GM21526 (cell line): ENCODE data around the gene PRSS12.
A peak's percentile ranks its signal among the peaks of the same experiment; 100 is the strongest.
"Not testable (repeated sequence)": the region's sequence is repeated elsewhere in the genome, so short reads cannot be mapped to it uniquely, and the experiment has no call there.

ENCODE experiments used
- ATAC-seq: cut with Tn5 transposase; IDR thresholded peaks from one replicate; pipeline ENCODE4 v1.9.1; 2021; ENCODE audit warnings: moderate library complexity; ENCODE audit not compliant: unreplicated experiment, low FRiP score

The PRSS12 gene

DNA sequence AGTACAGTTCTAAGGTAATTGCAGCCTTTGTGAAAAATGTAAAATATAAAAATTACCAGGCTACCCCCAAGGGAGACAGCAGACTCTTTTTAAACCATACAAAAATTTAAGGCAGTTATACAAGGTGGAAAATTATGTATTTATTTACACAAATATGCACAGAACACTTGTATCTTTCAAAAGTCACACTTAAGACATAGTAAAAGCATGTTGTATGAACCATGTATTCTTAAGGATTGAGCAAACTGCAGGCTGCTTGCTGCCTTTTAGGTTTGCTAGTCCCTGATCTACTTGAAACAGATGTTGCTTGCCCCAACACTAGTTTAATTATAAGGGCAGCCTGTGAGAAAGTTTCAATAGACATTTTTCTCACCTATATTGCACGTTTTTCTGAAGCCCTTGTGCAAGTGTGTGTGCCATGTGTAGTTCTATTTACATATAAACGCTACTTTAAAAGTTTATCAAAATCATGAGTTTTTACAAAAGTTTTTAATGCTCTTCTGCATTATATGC is 72.8 kb downstream of the PRSS12 start:
- ATAC-seq = no peak

DNA sequence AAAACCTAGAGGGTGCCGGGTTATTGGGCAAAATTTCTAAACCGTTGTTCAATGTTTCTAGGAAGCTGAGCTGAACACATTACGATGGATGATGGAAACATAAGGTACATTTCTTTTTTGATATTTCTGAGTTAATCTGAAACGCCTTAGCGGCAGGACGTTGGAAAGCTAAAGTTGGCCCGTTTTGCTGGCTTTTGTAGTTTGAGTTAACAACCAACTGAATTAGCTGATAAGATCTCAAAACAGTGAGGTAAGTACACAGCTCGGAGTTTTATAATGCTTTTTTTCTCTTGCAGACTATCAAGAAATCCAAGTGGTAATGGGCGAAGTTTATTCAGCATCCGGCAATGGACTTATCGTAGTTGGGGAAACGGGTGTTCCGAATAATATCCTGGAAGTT is 73.5 kb downstream of the PRSS12 start:
- no peak for ATAC-seq

DNA sequence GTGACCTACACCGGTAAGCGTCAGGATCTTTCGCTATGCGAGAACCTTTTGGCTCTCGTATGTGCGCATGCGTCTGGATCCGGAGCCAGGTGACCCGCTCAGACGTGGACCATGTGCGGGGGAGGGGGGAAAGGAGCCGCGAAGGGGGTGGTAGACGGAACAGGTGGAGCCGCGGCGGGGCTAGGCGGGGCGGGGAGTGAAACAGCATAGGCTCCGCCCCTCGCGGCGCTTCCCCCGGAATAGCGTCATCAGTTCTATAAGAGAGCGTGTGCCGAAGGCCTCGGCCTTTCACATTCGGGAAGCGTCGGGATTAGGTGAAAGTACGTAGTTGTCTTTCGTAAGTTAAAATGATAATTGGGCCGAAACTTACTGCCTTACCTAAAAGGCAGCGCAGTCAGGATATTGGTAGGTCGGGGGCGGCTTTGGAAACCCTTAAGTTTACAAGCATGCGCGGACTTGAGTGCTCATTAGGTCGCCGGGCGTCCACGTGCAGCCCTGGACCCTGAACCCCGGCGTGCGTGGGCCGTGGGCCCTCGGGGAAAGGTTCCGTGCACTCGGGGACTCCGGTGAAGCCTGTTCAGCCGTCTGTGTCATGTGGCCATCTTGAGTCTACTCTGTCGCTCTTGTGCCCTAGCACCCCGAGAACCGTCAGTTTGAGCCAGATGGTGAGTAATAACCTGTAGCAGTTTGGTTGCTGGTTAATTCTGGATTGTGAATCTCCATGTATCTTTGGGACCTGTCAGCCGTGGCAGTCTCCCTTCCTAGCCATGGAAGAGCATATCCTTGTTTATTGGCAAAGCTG is 74.1 kb downstream of the PRSS12 start:
- ATAC-seq = peak; percentile 76

DNA sequence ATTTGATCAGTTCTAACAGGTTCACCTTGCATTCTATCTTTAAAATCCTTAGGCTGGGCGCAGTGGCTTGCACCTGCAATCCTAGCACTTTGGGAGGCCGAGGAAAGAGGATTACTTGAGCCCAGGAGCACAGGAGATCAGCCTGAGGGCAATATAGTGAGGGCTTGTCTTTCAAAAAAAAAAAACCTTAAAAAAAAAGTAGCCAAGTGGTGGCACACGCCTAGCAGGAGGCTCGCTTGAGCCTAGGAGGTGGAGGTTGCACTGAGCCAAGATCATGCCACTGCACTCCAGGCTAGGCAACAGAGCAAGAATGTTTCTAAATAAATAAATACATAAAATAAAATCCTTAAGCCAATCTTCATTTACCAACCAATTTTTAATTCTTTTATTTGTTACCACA is 75.6 kb downstream of the PRSS12 start:
- no peak for ATAC-seq

DNA sequence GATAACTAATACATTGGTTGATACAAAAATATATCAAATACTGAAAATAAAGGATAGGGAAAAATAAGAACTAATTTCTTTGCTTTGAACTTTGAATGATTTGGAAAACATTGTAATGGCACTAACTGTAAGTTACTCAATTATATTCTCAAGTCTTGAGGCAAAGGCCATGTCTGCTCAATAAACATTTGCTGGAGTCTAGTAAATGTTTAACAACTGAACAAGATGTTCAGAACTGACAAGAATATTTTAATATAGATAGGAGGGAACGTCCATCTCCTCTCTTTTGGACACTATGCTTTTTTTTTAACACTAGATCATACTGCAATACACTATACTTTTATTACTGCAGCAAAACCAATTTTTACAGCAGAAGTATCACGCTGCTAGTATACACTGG is 76.2 kb downstream of the PRSS12 start:
- no peak for ATAC-seq

DNA sequence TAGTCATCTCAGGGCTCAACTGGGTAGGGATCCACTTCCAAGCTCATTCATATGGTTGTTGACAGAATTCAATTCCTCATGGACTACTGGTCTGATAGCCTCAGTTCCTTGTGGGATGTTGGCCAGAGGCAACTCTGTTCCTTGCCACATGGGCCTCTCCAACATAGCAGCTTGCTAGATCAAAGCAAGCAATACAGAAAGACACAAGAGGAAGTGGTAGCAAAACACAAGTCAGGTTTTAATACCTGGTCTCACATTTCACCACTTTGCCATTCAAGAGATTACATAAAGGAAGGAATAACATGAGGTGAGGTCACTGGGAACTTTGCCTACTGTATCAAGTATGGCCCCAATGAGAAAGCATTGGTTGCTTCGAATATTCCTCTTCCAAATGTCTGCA is 79.2 kb downstream of the PRSS12 start:
- no peak for ATAC-seq

DNA sequence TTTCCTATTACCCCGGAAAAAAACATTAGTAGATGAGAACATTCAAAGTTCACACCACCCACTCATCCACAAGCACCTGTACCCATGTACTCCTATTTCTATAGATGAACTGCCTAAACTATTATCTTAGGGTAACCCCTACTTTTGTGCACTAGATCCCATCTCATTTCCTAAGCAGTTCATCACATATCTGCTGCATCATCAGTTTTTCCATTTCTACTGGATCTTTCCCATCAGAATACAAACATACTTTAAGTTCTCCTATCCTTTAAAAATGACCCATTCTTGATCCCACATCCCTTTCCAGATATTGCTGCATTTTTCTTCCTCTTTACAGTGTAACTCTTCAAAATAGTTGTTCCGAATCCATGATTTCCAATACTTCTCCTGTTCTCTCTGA is 81.0 kb downstream of the PRSS12 start:
- no peak for ATAC-seq

DNA sequence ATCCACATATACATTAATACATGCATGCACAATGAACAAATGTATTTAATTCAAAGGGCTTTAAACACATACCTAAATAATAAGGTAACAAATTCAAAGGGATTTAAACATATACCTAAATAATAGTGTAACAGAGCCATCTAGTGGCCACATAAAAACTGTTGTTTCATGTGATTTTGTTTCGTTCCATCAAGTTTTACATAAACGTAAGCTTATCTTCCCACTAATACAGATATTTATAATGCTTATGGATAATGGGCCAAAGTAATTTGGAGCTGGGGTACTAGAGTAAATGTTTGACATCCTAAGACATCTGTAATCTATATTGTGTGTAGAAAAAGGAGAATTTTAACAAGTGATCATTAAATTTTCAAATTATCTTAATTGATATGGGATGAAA is 82.3 kb downstream of the PRSS12 start:
- peak; percentile 54 for ATAC-seq

DNA sequence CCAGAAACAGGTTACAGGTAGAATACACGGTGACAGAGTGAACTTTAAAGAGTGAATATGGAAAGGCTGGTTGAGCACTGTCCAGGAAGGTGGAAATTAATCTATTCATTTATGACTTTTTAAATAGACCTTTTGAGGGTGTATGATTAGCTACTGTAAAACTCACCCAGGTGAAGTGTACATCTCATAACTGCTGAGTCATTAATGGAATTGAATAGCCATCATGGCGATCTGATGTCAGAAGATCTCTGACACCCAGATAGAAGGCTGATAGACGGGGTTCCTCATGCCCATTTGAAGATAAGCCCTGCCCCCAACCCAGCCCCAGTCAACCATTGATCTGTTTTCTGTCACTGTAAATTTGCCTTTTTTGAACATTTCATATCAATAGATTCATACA is 84.0 kb downstream of the PRSS12 start:
- ATAC-seq = no peak

DNA sequence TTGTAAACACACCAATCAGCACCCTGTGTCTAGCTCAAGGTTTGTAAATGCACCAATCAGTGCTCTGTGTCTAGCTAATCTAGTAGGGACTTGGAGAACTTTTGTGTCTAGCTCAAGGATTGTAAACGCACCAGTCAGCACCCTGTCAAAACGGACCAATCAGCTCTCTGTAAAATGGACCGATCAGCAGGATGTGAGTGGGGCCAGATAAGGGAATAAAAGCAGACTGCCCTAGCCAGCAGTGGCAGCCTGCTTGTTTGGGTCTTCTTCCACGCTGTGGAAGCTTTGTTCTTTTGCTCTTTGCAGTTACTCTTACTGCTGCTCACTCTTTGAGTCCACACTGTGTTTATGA is 86.7 kb downstream of the PRSS12 start:
- not testable (repeated sequence) for ATAC-seq

DNA sequence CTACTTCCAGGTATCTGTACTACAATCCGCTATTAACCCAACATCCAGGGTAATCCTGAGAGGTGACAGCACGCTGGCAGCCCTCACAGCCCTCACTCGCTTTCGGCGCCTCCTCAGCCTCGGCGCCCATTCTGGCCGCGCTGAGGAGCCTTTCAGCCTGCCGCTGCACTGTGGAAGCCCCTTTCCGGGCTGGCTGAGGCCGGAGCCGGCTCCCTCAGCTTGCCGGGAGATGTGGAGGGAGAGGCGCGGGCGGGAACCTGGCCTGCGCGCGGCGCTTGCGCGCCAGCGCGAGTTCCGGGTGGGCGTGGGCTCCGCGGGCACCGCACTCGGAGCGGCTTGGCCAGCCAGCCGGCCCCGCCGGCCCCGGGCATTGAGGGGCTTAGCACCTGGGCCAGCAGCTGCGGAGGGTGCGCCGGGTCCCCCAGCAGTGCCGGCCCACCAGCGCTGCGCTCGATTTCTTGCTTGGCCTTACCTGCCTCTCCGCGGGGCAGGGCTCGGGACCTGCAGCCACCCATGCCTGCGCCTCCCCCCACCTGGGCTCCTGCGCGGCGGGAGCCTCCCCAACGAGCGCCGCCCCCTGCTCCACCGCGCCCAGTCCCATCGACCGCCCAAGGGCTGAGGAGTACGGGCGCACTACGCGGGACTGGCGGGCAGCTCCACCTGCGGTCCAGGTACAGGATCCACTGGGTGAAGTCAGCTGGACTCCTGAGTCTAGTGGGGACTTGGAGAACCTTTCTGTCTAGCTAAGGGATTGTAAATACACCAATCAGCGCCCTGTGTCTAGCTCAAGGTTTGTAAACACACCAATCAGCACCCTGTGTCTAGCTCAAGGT is 87.3 kb downstream of the PRSS12 start:
- ATAC-seq = no peak

DNA sequence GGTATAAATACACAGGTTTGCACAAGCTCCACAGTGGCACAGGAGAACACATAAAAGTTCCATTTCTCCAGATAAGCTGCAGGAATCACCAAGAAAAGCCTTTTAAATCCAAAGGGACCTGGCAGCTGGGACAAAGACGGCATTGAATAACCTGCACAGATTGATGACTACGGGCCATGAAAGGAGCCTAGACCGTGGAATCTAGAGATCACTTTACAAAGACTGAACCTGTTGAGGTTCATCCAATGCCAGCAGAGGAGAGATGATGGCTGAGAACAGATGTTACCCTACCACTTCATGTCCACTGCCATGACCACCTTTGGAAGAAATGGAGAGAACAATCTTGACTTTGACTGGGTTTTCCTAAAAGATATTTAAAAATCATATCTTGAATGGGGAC is 88.7 kb downstream of the PRSS12 start:
- ATAC-seq = no peak

DNA sequence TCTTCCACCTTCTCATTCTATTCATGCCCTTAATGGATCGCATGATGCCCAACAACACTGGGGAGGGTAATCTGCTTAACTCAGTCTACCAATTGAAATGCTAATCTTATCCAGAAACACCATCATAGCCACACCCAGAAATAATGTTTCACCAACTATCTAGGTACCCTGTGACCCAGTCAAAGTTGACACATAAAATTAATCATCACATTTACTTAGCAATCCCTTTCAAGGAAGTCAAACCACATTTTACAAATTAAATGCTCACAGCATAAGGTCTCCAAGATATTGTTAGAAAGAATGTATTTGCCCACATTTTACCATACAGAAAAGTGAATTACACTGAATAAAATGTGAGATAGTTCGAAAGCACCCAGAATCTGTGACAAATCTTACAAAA is 92.5 kb downstream of the PRSS12 start:
- ATAC-seq = no peak

DNA sequence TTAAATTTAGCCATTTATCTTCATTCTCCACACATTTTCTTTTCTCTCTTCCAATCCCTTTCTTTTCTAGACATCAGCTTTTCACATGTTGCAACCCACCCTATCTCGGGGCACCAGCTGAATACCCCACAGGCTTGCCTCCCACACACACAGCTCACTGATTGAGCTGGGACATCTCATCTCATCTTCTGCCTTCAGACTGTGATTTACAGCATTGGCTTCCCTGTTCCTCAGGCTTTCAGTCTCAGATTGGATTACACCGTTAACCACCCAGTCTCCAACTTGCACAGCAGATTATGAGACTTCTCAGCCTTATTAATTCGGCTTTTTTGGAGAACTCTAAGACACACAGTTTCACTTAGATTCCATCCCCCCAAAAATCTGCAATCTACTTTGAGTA is 93.7 kb downstream of the PRSS12 start:
- no peak for ATAC-seq

DNA sequence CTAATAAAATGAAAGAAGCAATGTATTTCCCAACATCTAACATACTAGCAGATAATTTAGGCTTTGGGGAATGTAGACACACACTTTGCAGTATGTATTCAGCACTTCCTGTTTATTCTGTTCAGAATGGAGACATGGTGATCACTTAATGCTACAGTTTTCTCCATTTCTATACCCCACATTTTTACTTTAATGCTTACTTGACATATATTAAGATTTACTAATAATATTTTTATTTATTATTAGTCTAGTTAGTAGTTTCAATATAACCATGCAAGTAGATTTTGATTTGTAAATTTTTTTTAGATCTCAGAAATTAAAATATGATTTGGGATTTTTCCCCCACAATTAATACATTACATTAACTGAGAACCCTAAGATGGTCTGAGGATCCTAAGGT is 98.4 kb downstream of the PRSS12 start:
- no peak for ATAC-seq

DNA sequence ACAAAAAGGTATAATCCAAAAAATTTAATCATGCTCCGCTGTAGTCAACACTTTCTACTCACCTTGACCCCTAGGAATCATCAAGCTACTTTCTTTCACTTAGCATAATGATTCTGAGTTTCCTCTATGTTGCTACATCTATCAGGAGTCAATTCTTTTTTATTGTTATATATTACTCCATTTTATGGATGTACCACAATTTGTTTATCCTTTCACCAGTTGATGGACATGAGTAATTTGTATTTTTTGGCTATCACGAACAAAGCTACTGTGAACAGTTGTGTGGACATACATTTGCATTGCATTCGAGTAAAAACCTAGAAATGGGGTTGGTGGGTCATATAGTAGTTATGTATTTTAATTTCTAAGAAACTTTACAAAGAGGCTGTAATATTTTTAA is 102.9 kb downstream of the PRSS12 start:
- ATAC-seq = no peak

DNA sequence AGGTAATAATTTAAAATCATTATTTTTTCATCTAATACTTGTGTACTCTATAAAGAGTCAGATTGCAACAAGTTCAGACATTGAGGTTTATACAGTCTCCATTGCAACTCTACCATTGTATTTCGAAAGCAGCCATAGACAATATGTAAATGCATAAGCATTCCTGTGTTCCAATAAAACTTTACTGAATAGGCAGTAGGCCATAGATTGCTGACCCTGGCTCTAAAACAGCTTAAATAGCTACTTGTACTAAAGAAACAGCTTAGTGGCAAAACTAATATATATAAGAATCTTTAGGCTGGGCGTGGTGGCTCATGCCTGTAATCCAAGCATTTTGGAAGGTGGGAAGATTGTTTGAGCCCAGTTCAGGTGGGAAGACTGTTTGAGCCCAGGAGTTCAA is 115.3 kb downstream of the PRSS12 start:
- no peak for ATAC-seq

DNA sequence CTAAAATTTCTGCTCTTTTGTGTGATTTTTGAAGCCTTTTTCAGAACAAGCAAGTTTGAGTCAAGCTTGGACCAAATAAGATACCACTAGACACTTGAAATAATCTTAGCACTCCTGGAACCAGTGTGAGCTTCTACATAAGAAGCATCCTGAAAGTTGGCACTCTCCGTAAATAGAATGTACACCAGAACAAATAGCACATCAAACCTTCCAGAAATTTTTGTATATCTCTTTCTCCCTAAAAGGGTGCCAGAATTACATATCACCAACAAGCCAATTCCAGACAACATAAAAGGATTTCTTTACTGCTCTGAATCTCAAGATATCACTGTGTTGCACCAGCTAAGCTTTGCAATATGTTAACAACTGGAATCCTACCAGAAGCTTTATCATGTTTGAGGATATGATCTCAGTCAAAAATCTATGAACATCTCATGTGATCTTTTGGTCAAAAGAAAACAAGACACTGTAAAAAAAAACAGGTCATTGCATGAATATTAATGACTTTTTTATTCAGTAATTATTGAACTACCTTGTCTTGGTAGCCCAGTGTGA is 117.2 kb downstream of the PRSS12 start:
- no peak for ATAC-seq
